ENCODE data around the gene OSBPL7.

OSBPL7 gene, protein sequence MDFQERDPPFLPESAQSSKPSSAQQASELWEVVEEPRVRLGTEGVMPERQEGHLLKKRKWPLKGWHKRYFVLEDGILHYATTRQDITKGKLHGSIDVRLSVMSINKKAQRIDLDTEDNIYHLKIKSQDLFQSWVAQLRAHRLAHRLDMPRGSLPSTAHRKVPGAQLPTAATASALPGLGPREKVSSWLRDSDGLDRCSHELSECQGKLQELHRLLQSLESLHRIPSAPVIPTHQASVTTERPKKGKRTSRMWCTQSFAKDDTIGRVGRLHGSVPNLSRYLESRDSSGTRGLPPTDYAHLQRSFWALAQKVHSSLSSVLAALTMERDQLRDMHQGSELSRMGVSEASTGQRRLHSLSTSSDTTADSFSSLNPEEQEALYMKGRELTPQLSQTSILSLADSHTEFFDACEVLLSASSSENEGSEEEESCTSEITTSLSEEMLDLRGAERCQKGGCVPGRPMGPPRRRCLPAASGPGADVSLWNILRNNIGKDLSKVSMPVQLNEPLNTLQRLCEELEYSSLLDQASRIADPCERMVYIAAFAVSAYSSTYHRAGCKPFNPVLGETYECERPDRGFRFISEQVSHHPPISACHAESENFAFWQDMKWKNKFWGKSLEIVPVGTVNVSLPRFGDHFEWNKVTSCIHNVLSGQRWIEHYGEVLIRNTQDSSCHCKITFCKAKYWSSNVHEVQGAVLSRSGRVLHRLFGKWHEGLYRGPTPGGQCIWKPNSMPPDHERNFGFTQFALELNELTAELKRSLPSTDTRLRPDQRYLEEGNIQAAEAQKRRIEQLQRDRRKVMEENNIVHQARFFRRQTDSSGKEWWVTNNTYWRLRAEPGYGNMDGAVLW

DNA sequence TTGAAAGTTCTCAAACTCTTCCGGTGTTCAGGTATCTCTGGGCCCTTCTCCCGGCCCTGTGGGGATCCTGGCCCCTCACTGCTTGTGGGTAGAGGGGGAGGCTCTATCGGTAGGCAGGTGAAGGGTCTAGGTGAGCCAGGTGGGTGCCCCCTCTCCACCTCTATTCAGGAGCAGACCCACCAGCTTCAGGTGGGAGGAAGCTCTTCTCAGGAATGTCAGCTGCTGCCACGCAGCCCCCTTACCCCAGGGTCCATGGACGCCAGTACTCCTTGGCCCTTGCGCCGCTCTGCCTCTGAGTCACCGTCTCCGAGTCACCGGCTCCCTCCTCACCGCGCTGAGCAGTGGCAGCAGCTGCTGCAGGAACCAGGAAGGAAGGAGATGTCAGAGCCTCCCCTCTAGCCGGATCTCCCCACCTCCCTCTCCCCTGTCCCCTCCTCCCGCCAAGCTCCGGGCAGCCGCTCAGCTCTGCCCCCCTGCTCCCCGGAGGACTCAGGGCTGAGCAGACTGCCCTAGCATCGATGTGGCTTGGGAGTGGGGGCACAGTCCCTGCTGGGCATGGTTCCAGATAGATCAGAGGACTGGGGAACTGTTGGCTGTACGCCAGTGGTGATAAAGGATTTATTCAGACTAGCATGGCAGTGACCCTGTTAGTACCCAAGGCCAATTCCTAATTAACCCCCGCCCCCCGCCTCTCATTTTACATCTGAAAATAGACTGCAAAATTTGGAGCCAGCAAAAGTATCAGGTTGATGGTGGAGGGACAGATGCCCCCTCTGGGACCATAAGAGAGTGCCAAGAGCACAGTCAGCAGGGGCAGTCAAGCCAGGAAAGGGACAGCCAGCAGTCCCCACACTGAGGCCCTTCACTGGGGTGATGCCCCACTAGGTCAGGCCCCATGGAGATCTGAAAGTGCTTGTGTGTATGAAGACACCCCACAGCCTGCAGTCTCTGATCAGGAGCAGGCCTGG, at the start of gene OSBPL7:
Gene OSBPL7 (minus strand): TSS at position 371 of the 968 bp plus-strand sequence. CDS start 1,516 bp downstream, outside the sequence.
- in situ Hi-C loops (cut with HindIII; ENCODE audit: low pct_ligation_motif_present, low pct_unique_long_range_greater_than_20kb, low sequenced_read_pairs) = no loop called here

DNA sequence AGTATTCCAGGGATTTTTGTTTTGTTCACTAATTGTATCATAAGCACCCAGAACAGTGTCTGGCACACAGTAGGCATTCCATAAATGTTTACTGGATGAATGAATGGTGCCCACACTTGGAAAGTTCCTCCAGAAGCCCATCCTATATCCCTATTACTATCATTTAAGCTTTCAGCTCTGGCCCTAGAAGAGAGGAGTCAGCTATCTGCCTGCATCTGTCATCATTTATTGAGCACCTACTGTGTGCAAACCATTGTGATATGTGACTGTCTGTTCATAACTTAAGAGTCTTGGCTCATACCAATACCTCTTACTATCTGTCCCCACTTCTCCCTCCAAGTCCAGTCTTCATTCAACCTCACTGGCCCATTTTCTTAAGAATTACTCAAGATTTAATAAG, 49.5 kb upstream of the OSBPL7 start:
- in situ Hi-C loops (cut with HindIII; ENCODE audit: low pct_ligation_motif_present, low pct_unique_long_range_greater_than_20kb, low sequenced_read_pairs) = no loop called here
- no peak for DNase-seq

More for the DNA sequence above, at the start of gene OSBPL7:
- DNase-seq = peak; percentile 93

DNA sequence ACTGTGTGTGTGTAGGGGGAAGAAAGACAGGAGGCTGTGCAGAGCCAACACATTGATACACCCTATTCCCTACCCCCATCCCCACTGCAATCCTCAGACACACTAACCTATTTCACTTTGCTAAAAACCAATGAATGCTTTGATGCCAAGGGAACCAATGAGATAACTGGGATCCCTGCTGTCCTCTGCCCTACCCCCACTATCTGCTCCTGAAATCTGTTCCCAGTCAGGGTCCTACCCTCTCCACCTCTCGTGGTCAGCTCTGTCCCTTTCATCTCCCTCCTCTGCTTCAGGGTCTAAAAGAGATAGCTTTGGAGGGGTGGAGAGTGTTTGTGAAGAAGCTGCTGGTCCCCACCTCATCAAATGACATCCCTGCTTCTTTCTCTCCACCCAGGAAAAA, 48.5 kb upstream of the OSBPL7 start:
- DNase-seq = no peak
- in situ Hi-C loops (cut with HindIII; ENCODE audit: low pct_ligation_motif_present, low pct_unique_long_range_greater_than_20kb, low sequenced_read_pairs) = no loop called here

DNA sequence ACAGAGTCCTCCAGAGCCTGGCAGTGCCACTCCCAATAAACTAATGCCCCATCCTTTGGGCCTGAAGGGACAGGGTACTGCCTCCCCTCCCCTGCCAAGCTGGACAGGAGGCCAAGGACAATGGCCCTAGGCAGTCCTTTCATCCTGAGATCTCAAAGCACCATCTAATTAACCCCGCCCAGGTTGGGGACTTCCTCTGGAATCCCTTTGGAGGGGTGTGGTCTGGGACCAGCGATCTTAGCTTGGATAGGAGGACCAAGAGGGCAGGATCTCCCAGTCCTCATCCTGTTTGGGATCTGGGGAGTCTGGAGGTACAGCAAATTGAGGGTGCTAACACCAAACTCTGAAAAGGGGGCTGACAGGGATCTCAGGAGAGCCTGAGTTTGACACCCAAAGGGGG, 47.5 kb upstream of the OSBPL7 start:
- in situ Hi-C loops (cut with HindIII; ENCODE audit: low pct_ligation_motif_present, low pct_unique_long_range_greater_than_20kb, low sequenced_read_pairs) = no loop called here
- DNase-seq = no peak

DNA sequence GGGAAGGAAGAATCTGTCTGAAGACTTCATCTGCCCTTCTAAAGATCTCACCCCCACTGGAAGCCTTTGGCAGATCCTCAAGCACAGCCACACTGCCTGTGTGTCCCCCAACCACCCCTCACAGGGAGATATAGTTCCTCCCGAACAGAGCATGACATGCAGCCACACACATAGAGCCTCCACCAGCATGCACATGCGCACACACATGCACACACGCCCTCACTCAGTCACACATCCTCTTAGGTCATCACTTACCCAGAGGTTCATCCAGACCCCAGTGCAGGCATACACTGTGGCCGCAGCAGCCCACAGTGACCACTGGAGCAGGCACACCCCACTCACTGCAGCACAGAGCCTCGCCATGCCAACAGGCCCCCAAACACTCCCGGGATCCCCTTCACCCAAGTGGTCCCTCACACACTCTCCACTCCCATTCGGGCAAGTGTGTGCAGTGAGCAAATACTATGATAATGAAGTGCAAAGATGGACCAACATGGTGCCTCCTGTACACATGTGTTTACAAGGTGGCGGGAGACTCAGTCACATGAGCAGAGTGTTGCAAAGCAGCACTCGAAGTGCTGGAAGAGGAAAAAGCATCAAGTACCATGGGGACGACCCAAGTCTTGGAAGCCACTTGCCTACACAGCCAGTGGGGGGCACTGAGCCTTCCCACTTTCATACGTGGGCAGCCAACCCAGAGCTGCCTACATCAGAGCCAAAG, 46.4 kb upstream of the OSBPL7 start:
- in situ Hi-C loops (cut with HindIII; ENCODE audit: low pct_ligation_motif_present, low pct_unique_long_range_greater_than_20kb, low sequenced_read_pairs) = no loop called here
- DNase-seq = no peak

DNA sequence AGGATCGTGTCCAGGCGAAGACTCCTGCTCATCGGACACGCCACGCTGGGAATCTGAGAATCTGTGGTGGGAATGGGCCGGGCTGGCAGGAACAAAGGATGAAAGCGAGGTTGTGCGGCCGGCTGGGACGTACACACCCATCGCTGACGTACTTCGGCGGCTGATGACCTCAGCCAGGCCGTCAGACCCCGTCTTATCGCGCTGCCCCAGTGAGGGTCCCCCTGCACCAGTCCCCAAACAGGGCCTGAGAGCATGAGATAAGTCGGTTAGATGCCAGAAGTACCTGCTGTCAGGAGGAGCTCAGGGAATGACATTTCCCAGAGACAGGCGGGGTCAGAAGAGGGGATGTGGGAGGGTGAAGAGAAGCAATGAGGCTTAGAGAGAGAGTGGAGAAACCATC, 45.3 kb upstream of the OSBPL7 start:
- DNase-seq = no peak
- in situ Hi-C loops (cut with HindIII; ENCODE audit: low pct_ligation_motif_present, low pct_unique_long_range_greater_than_20kb, low sequenced_read_pairs) = no loop called here

DNA sequence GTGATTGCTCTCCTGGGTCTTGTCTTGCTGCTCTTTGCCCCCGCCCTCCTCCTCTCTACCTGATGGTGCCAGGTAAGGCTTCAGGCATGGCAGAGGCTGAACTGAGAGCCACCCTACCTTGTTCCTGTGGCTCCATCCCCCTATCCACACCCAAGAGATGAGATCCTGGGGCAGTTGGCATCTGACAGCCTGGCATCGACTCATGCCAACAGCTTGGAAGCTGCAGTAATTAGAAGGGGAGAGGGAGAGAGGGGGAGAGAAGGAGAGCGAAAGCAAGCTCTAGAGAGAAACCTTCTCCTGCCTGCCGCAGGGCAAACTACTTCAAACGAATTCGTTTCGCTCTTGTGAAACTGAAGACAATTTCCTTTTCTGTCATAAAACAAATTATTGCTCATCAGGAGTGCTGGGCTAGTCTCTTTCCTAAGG, 43.2 kb upstream of the OSBPL7 start:
- no peak for DNase-seq
- in situ Hi-C loops (cut with HindIII; ENCODE audit: low pct_ligation_motif_present, low pct_unique_long_range_greater_than_20kb, low sequenced_read_pairs) = no loop called here

DNA sequence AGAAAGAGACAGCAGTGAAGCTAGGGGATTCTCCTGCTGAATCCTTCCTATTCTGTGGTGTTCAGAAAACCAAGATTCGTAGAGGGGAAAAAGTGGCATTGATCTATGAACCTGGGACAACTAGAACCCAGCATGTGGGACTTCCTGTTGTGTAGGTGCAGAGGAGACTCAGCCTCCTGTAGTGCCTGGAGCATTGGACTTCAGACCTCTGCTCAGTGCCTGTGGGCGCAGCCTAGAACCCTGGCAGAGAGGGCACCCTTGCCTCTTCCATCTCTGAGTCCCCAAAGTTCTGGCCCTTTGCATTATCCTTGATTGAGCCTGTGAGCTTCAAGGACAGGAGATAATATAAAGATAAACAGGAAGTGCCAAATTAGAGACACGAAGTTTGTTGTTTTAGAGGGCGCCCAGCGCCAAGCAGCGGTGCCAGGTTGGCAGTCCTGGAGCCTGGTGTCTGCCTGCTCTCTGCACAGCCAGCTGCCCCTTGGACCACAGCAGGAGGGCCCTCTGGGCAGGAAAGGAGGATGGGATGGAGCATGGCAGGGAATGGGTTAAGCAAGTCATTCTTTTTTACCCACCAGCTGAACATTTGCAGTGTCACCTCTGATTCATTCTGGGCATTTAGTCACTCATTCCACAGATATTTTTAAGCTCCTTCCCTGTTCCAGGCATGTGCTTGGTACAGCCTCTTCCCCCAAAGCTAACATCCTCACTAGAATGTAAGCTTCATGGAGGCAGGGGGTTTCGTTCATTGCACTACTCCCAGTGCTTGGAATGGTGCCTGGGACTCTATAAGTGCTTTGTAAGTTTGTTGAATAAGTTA, 41.2 kb upstream of the OSBPL7 start:
- in situ Hi-C loops (cut with HindIII; ENCODE audit: low pct_ligation_motif_present, low pct_unique_long_range_greater_than_20kb, low sequenced_read_pairs) = no loop called here
- DNase-seq = peak; percentile 81

DNA sequence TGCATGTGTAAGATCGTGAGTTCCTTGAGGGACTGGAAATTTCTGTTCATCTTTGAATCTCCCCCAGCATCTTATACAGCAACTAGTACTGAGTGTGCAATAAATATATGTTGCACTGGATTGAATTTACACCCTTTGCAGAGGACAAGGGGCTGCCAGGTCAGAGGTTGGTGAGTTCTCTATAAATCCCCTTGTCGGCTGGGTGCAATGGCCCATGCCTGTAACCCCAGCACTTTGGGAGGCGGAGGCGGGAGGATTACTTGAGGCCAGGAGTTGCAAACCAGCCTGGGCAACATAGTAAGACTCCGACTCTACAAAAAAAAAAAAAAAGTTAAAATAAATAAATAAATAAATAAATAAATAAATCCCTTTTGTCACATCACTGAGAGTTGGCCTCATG, 38.8 kb upstream of the OSBPL7 start:
- DNase-seq = no peak
- in situ Hi-C loops (cut with HindIII; ENCODE audit: low pct_ligation_motif_present, low pct_unique_long_range_greater_than_20kb, low sequenced_read_pairs) = no loop called here

DNA sequence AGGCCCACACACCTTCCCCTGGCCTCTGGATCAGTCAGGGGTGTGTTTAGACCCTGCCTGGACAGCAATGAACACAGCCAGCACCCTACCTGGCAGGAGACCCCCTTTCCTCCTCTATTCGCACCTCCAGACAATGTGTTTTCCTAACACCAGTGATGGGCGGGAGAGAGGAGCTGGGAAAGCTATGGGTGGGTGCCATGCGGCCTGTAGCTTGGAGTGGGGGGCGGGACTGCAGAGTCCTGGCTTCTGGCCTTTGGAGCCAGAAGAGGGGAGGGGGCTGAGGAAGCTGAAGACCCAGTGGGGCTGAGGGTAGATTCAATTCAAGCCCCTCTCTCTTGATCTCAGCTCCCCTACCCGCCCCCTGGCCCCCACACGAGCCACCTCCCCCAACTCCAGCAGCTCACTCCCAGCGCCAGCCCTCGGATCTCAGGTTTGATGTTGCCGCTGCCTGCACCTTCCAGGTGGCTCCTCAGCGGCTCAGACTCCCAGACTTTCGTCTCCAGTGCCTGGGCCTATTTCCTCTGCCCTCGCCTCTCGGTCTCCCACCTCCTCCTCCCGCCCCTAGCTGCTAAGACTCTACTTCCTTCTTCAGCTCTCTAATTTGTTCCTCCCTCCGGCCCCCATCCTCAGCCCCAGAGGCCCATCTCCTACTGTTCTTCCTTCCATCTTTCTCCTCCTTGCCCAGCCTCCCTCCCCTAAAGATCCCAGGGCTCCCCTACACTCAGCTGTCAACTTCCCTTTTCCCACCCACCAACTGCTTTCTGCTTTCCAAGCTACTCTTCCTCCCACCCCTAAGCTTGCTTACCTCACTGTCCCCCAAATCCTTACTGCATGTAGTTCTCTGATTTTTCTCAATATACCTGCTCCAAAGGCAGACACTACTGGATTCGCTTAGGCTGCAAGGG, 36.2 kb upstream of the OSBPL7 start:
- no peak for DNase-seq
- in situ Hi-C loops (cut with HindIII; ENCODE audit: low pct_ligation_motif_present, low pct_unique_long_range_greater_than_20kb, low sequenced_read_pairs) = no loop called here

DNA sequence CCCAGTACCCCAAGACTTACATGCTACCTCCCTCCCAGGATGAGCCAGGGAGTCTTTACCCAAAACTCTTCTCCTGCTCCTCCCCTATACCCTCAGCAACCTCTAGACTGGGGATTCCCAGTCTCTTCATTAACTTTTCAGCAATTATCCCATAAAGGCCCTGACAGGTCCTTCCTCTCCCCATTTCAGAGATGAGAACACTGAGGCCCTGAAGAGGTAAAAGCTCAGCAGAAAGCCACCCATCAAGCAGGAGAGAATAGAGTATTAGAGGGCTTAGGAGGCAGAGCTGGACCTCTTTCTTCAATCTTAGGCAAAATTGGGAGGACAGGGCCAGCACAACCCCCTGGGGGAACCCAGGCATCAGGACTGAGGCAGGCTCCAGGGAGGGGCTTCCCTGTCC, 35.2 kb upstream of the OSBPL7 start:
- no peak for DNase-seq
- in situ Hi-C loops (cut with HindIII; ENCODE audit: low pct_ligation_motif_present, low pct_unique_long_range_greater_than_20kb, low sequenced_read_pairs) = no loop called here

DNA sequence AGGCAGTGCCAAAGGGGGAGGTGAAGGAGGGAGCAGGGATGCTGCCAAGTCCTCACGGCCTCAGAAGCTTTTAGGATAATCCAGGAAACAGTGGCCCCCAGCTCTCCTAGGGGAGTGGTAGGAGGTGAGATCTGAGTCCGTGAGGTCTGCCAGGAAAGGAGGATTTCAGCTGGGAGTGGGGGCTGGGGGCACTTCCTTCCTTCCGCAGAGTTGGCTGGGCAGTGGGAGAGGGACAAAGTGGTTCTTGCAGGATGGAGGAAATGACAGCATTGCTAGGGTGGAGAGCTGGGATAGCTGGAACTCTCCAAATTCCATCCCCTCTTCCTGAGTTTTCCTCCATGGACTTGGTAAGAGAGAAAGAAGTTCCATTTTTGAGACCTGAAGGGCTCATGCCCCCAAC, 34.1 kb upstream of the OSBPL7 start:
- in situ Hi-C loops (cut with HindIII; ENCODE audit: low pct_ligation_motif_present, low pct_unique_long_range_greater_than_20kb, low sequenced_read_pairs) = no loop called here
- DNase-seq = no peak

DNA sequence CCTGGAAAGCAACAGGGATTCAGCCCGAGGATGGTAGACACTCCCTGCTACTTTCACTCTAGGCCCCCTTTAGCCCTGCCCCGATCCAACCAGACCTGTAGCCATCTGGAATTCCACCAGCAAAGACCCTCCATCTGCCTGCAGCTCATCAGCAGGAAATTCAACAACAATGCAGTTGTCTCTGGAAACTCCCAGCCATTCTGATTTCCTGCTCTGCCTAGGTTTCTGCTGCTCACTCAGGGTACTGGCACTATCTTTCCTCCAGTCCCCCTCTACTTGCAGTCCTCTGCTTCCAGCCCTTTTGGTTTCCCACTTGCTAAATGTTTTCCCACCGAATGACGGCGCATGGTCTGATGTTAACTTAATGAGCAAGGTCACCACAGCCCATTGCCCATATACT, 32.0 kb upstream of the OSBPL7 start:
- no peak for DNase-seq
- in situ Hi-C loops (cut with HindIII; ENCODE audit: low pct_ligation_motif_present, low pct_unique_long_range_greater_than_20kb, low sequenced_read_pairs) = no loop called here

DNA sequence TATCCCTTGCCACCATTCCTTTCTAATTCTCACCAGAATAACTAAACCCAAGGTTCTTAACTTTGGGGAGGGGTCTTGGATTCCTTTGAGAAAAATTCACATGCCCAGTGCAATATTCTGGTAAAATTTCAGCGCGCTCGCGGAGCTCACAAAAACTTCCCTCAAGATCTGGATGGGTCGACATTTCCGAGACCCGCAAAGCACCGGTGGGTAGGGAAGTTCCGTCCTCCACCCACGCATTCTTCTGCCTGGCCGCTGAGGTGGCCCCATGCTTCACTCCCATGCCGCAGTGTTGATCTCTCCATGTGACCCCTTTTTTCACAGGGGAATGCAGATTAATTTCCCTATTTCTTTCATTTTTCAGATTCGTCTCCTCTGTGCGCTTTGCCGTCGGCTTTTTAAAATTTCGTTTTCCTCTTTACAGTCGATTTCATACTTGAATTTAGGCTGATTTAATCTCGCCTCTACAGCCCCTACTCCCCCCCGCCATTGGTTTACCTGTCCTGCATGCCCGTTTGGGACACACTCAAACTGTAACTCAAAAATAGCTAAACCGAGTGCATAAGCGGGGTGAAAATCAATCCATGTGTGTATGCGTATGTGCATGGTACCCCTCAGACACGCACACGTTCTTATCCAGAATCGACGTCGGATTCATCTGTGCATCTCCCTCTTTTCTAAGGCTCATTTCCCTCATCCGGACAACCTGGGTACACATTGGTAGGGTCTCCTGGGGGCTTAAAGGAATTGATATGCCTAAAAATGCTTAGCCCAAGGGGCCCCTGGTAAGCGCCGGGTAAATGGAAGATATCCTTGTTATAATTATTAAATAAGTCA, 30.7 kb upstream of the OSBPL7 start:
- in situ Hi-C loops (cut with HindIII; ENCODE audit: low pct_ligation_motif_present, low pct_unique_long_range_greater_than_20kb, low sequenced_read_pairs) = no loop called here
- DNase-seq = no peak

DNA sequence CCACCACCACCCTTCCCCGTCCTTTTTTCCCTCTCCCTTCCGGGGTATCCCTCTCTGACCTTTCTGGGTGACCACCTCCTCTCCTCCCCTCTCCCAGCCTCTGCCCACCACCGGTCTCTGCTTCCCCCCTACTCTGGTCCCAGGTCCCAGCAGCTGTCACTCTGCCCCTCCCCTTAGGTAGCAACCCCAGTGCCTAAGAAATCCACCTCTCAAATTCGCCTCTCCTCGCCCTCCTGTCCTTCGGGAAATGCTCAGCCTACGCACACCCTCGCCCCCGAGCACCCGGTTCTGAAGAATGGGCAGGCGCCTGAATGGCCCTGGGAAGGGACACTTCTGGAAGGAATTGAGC, 30.1 kb upstream of the OSBPL7 start:
- no peak for DNase-seq
- in situ Hi-C loops (cut with HindIII; ENCODE audit: low pct_ligation_motif_present, low pct_unique_long_range_greater_than_20kb, low sequenced_read_pairs) = no loop called here

Measured in ACHN (cell line).